Right forelimb (tissue), 1 donor: ENCODE measurements around the gene MAGEC1.
"Not testable (repeated sequence)": the region's sequence is repeated elsewhere in the genome, so short reads cannot be mapped to it uniquely, and the experiment has no call there.

ENCODE experiments used
- DNase-seq: peaks from one replicate; pipeline ENCODE4 v3.0.0-alpha.2; 2018

Gene MAGEC1

DNA sequence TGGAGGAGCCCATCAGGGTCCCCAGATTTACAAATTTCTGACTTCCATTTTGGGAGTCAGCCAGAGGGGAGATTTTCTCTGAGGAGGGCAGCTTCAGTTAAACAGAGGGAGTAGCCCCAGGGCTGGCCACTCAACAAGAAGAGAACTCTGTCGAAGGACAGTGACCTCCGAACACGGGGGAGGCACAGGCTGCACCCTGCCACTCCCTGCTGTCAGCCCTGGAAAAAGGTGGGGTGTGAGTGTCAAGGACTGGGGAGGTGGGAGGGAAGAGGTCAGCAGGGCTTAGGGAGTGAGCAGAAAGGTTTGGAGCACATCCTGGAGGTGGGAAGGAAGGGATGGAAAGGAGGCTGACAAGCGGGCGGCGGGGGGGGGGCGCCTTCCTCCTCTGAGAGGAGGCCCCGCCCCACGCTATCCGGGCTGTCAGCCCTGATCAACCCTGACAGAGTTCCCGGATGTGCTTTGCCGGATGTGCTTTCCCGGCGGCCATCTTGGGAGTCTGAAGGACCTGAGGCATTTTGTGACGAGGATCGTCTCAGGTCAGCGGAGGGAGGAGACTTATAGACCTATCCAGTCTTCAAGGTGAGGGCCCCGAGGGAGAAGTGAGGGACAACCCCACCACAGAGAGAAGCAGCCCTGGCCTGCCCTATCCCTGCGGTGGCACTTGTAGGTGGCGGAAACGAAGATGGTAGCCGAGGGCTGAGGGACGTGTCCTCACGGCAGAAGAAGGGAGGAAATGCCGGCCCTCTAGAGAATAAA is at the start of gene MAGEC1:
Gene MAGEC1, plus strand, starts transcription at position 495 of the 756 bp plus-strand sequence. CDS start 1,179 bp downstream, outside the sequence.
- no peak for DNase-seq

- no peak for DNase-seq
Observed at GRCh38 chrX:141857479-141857878, 46.2 kb upstream of the MAGEC1 start.

- no peak for DNase-seq
Observed at GRCh38 chrX:141879616-141880015, 24.1 kb upstream of the MAGEC1 start.

GRCh38 chrX:141888811-141889210 is 14.9 kb upstream of the MAGEC1 start:
- not testable (repeated sequence) for DNase-seq

DNA sequence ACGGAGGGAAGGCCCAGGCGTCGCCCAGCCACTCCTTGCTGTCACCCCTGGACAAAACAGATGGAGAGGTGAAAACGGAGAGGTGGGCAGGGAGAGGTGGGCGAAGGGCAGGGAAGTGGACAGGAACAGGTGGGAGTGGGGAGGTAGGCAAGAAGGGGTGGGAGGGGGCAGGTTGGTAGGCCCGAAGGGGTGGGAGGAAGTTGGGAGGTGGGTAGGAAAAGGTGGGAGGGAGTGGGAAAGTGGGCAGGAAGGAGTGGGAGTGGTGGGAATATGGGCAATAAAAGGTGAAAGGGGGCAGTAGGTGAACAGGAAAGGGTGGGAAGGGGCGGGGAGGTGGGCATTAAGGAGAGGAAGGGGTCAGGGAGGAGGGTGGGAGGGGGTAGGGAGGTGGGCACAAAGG is 9.0 kb upstream of the MAGEC1 start:
- DNase-seq, result no peak

GRCh38 chrX:141897690-141898089 is 6.0 kb upstream of the MAGEC1 start:
- DNase-seq, result no peak

DNA sequence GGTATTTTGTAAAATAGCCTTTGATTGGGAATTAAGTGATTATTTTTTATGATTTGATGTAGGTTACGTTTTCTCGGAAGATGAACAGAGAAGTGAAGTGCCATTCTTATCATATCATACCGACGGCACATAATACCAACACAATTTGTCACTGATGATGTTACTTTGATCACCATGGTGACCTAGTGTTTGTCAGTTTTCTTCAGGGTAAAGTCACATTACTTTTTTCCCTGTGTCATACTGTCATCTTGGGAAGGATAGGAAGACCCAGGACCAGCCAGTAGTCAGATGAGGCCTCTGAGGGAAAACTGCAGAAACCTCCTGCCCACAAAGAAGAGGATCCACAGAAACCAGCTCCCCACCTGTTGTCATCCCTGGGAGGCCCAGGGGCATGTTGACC is 1.3 kb upstream of the MAGEC1 start:
- DNase-seq, result no peak

- no peak for DNase-seq
Observed at GRCh38 chrX:141904262-141904661, 568 bp downstream of the MAGEC1 start.

- DNase-seq, result no peak
Observed at GRCh38 chrX:141917801-141918200, 14.1 kb downstream of the MAGEC1 start.

DNA sequence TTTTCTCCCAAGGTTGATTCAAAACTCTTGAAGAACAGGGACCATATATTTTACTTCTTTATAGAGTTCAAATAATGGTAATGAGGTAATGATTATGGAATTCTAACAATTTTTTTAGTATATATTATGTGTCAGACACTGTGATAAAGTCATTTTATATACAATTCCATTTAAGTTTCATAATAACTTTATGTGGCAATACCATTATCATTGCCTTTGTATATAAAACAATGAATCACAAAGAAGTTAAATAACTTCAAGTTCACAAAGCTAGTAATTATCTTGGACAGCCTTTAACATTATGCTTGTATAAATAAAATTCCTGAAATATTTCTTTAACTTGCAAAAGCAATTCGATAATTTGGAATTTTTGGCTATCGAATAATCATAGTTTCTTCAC is 20.6 kb downstream of the MAGEC1 start:
- DNase-seq, result no peak

DNA sequence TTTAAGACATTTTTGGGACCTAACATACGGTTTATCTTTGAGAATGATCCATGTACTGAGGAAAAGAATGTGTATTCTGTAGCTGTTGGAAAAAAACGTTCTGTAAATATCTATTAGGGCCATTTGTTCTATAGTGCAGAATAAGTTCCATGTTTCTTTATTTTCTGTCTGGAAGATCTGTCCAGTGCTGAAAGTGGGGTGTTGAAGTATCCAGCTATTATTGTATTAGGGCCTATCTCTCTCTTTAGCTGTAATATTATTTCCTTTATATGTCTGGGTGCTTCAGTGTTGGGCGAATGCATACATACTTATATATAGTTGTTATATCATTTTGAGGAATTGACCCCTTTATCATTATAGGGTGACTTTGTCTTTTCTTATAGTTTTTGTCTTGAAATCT is 24.7 kb downstream of the MAGEC1 start:
- no peak for DNase-seq

DNA sequence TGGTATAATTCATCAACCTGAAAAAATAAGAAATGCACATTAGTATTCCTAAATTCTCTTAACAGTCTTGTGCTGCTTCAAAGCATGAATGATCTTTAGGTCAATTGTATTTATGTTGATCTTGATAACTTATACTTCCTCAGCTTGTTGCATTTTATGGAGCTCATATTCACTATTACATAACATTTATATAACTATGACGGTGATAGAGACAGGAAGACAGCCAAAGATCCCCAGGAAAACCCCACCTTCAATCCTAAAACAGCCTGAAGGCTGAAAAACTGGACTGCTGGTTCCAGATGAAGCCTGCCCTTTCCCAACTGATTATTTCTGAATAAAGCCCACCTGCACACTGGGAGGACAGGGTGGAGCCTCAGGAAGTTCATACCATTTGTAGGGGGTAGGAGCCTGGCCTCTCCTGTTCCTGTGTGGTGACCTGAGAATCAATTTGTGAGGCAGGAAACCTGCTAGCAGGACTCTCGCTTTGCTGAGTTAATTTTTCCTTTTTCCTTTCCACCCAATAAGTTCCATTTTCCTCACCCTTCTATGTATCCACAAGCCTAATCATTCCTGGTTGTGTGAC is 30.5 kb downstream of the MAGEC1 start:
- no peak for DNase-seq

DNA sequence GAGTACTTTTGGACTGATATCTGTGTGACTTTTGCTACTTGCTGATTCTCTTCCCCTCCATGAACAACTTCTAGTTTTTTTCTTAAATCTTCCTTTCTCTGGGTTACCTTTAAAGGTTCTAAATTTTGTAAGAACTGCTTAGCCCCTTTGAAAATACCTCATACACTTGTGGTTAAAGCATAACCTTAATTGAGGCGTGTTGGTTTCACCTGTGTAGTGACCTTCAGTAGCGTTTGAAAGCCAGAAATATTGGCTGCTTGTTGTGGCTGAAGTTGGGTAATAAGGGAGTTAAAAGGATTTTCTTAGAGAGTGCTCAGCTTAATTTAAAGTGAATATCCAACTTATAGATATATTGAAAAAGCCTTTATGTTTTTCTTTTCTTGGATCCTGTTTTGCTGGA is 32.0 kb downstream of the MAGEC1 start:
- no peak for DNase-seq

- no peak for DNase-seq
Observed at GRCh38 chrX:141936080-141936479, 32.4 kb downstream of the MAGEC1 start.

- DNase-seq, result no peak
Observed at GRCh38 chrX:141941234-141941633, 37.5 kb downstream of the MAGEC1 start.

GRCh38 chrX:141945426-141945825 is 41.7 kb downstream of the MAGEC1 start:
- no peak for DNase-seq

GRCh38 chrX:141947350-141947749 is 43.7 kb downstream of the MAGEC1 start:
- no peak for DNase-seq

- no peak for DNase-seq
Observed at GRCh38 chrX:141952603-141953002, 48.9 kb downstream of the MAGEC1 start.

GRCh38 chrX:141958675-141959074 is 55.0 kb downstream of the MAGEC1 start:
- DNase-seq, result no peak
